LNCAP (cell line): ENCODE data around the gene ITGA5.
A peak's percentile ranks its signal among the peaks of the same experiment; 100 is the strongest.

Experiments used
- TF ChIP-seq, protein P1 (sequence below): fragments of 450-650 bp; IDR thresholded peaks from 2 replicates; pipeline ENCODE4 v1.5.1; 2017; ENCODE audit warnings: mild to moderate bottlenecking

Gene ITGA5

DNA sequence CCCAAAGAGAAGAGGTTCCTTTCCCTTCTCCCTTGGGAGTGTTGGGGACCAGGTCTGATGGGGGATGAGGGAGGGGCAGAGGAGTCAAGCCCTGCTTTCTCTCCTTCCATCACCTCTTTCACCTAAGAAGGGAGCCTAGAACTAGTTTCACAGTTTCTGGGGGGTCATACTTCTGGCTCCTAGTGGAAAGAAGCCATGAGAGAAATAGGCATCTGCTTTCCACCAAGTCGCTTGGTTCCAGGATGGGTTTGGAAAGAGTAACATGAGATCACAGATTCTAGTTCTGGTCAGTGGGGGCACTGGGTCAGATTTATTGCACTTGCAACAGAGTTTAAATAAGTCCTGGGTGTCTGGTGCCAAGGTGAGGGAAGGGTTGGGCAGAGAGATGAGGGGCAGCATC, 24.1 kb downstream of the ITGA5 start:
- TF ChIP-seq, protein P1, sequence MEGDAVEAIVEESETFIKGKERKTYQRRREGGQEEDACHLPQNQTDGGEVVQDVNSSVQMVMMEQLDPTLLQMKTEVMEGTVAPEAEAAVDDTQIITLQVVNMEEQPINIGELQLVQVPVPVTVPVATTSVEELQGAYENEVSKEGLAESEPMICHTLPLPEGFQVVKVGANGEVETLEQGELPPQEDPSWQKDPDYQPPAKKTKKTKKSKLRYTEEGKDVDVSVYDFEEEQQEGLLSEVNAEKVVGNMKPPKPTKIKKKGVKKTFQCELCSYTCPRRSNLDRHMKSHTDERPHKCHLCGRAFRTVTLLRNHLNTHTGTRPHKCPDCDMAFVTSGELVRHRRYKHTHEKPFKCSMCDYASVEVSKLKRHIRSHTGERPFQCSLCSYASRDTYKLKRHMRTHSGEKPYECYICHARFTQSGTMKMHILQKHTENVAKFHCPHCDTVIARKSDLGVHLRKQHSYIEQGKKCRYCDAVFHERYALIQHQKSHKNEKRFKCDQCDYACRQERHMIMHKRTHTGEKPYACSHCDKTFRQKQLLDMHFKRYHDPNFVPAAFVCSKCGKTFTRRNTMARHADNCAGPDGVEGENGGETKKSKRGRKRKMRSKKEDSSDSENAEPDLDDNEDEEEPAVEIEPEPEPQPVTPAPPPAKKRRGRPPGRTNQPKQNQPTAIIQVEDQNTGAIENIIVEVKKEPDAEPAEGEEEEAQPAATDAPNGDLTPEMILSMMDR = no peak

DNA sequence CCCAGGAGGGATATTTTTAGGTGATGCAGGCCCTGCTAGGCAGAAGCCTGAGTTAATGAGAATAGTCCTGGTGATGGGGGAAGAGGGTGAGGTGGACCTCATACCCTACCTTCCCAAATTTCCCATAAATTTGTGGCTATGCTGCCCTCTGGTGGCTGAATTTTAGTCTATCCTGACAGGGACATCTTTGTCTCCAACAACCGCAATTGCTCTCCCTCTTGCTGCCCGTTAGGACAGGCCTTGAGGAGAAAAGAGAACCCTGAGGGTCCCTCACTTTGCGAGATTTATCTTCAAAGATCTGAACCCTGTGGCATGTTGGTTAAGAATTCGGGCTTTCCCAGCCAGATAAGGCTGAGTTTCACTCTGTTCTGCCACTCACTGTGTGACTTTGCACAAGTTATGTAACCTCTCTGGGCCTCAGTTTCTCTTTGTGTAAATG, 24.8 kb downstream of the ITGA5 start:
- TF ChIP-seq, protein P1 = peak; percentile 73

- TF ChIP-seq, protein P1 = no peak
Observed at GRCh38 chr12:54393743-54394142, 25.3 kb downstream of the ITGA5 start.

DNA sequence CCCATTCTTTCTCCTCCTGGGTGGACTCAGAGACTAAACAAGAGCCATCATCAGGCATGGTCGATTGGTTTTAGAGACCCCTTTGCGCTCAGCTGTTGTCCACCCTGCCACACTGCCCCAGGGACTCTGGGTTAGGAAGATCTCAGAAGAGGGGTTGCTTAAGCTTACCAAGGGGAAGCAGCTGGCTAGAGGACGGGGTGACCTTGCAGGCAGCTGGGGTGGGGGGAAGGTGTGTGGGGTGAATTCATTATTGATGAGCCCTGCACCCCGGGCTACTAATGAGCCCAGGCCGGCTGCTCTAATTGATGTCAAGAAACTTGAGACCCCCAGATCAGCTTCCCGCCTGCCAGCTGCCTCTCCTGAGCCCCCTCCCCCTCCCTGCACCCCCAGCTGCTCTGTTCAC, 25.9 kb downstream of the ITGA5 start:
- TF ChIP-seq, protein P1 = no peak

- TF ChIP-seq, protein P1 = no peak
Observed at GRCh38 chr12:54392485-54393206, 26.4 kb downstream of the ITGA5 start.

DNA sequence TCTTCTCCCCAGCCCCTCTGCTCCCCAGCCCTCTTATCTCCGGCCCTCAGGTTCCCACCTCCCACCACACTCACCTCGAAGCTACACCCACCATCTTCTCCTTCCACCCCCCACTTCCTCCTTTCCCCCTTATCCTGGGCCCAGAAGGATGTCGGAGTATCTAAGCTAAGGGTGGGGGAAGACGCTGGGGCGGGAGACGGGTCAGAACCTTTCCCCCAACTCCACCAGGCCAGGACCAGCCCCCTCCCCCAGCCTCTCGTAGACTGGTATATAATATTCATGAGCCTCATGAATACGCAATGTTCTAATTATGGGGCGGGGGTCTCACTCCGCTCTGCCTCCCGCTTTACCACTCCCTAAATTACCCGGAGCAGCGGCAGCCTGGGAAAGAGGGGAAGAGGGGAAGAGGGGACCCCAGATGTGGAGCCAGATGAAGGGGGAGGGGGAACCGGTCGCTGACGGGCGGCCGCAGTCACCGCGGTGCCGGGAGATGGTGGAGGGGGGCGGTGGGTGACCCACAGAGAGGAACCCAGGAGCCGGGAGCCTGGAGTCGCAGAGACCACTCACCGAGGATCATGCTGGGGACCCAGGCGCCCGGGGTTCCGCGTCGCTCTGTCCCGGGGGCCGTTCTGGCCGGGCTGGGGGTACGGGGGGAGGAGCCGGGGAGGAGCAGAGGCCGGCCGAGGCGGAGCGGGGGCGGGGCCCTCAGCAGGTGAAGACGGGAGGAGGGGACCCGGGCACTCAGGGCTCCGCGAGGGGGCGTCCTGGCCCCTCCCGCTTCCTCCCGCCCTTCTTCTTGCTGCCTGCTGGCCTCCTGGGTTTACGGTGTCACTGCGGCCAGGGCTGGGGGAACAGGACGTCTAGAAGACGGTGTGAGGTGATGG, 28.2 kb downstream of the ITGA5 start:
- TF ChIP-seq, protein P1 = peak; percentile 23; the same call in 1 of the 2 replicates

DNA sequence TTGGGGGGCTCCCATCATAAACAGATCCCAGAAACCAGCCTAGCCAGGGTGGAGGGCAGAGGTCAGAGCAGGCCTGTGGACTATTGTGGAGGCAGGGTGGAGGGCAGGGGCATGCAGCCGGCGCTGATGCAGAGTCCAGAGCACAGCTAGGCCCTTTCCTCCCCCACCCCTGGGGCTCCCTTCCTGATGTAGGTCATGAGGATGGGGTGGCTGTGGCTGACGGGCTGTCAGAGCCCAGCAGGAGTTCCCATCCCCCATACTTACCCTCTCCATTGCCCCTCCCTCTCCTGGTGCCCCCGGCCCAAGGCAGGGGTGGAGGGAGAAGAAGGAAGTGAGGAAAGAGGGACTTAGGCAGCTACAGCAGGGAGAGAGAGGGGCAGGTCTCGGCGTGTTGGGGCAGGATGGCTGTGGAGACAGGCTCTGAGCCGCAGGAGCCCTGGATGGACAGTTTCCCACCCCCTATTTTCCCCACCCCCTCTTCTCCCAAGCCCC, 28.8 kb downstream of the ITGA5 start:
- TF ChIP-seq, protein P1 = no peak
